Measurements from ENCODE around the gene GNL2.
A peak's percentile ranks its signal among the peaks of the same experiment; 100 is the strongest.

Gene GNL2

DNA sequence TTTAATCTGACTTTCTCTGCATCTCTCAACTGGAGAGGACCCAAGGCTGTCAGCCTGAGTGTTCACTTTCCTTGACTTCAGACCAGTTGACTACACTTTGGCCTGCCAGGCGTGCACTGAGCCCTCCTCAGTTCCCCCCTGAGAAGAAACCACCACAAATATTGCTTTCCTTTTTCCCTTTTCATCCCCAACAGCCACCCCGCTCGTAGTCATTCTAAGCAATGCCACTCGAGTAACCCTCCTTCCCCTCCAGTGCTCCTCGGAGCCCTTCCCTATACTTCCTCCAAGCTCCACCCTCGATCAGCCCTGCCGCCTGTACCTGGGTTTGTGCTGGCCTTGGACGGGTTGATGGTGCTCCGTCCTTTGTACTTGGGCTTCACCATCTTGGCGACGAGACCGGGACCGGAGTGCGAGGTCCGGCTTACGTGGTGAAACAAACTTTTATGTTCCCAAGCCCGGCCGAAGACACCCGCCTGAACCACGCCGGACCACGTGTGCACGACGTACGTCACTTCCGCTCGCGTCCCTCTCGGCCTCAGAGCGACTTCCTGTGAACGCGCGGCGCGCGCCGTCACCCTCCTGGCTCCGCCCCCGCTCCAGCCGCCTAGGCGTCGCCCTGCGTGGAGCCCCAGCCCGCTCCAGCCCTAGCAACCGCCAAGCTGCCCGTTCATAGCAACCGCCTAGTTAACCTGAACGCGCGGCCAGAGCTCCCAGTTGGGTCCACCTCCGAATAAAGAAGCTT is at the start of gene GNL2:
TSS of gene GNL2 (minus strand) at position 498 of the 742 bp plus-strand sequence. CDS start at position 383, 115 bp downstream.
- peak; percentile 97 for DNase-seq

DNA sequence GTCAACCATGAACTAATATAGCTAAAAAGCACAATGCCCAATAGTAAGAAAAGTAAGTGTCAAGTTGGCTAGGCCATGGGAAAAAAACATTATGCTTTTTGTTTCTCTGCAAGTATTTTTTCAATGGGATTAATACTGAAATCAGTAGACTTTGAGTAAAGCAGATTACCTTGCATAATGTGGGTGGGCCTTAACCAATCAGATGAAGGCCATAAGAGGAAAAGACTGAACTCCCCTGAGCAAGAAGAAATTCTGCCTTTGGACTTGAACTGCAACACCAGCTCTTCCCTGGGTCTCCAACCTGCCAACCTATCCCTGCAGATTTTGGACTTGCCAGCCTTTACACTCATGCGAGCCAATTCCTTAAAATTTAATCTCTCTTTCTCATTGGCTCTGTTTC is 45.3 kb upstream of the GNL2 start:
- DNase-seq = no peak

DNA sequence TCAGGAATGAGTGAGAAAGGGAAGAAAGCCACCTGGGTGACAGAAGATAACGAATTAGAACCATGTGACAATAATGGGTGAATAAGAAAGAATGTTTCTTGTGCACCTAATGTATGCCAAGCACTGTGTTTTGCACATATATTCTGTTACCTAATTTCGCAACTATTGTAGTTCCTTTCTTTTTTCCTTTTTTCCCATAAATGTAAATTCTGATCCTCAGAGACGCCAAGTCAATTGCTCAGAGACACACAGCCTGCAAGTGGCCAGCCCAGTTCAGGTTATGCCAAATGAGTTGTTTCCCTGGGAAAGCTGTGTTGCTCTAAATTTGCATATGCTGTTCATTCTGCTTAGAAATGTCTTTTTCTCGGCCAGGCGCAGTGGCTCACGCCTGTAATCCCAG is 40.7 kb upstream of the GNL2 start:
- DNase-seq = no peak

DNA sequence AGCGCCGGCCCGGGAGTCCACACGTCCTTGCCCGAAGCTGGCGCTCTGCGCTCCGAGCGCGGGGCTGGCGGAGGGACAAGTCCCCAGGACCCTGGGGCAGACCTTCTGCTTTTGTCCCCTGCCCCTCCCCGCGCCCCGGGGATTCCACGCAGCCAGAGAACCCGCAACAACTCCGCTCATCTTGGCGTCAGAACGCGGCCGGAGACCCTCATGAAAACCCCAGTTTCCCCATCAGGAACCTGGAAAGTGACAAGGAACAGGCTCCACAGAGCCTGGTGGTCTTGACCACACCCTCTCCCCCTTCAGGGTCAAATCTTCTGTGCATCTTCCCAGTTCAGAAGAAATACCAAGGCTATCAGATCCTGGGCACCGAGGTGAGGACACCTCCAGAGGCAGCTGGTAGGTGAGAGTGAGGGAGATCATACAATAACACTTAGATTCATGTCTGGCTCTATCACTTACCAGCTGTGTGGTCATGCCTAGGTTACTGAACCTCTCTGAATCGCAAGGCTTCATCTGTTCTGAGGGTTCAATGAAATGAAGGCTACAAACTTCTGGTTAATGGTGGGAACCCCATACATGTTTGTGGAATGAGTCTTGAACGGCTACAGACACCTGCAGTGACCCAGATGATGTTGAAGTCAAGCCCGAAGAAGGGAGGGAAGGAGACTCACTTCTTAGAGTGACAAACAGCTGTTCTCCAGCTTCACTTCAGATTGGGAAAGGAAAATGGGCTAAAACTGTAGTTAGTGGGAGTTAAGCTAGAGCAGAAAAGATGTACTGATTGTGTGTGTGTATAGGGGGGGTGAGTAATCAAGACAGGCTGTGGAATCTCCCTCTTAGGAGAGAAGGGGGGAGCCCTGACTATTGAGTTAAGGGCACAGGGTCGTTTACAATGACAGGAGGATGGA is 39.5 kb upstream of the GNL2 start:
- DNase-seq = no peak

DNA sequence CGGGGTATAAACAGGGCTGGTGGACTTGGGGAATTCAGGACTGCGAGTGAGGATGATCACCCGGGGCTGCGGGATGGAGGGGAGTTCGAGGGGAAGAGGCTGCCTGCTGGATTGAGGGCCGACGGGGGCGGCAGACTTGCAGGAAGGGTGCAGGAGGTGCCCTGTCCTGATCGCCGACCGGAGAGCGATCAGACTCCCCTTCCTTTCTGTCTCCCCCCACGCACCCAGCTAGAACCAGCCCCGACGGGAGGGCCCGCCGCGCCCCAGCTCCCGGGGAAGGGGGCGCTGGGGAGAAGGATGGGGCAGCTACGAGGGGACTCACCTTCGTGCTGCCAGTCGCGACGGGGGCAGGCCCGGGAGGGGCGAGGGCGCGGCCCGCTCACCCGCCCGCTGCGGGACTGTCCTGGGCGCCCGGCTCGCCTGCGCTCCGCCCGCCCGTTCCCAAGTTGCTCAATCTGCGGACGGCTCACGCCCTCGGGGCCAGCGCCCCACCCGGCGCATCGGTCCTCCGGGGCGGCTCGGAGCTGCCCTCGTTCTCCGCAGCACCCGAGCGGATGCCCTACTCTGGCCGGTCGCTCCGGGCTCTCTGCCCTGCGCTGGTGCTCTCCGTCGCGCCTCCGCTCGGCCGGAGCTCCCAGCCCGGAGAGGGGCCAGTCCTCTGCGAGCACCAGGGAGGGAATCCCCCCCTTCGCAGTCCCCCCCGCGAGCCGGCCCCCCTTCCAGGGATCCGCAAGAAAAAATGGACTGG is 38.7 kb upstream of the GNL2 start, which contains the start of gene RSPO1:
TSS of gene RSPO1 (minus strand) at position 649 of the 748 bp plus-strand sequence. CDS start 5,231 bp downstream, outside the sequence.
- no peak for DNase-seq

DNA sequence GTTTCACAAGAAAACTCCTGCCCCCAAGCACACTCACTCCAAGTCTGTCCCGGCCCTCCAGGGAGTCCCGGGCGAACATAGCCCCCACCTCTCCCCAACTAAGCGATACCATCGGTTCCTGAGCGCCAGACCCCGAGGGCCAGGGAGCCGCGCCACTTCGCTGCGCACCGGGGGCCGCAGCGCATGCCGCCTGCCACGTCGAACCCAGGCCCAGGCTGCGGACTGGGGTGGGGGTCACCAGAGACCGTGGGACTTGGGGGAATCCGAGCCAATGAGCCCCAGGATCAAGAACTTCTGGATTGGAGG is 38.2 kb upstream of the GNL2 start:
- no peak for DNase-seq

DNA sequence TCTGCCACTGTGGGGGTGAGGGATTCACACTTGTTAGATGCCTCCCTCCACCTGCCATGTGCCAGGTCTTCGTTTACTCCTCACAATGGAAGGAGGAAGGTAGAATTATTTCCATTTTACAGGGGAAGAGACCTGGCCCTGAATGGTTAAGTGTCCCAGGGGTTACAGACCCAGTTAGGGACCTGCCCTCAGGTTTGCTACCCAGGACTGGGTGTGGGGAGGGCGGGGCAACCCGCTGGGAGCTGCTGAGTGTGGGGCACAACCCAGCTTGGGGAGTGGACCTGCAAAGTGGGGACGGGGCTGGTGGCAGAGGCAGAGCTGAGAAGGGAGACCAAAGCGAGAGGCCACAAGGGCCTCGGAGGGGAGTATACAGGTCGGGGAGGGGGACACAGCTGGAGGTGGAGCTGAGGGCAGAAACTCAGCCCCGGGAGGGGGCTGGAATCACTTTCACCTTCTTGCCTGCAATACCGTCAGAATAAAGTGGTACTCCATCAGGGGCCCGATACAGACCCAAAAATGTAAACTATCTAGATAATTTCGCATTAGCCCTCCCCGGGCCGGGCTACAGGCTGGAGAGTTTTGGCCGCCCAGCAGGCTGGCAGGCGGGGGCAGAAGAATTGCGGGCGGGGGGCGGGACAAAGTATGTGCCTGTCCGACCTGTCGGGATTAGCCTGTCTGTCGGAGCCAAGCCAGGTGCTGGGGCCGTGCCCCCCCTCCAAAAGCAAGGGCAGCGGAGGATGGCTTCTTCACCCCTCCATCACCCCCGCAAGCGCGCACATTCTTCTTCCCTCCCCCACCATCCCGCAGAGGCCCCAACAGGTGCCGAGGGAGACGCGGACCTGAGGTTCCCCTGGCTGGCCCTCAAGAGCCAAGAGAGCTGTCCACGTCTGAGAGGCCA is 37.6 kb upstream of the GNL2 start:
- DNase-seq = no peak

DNA sequence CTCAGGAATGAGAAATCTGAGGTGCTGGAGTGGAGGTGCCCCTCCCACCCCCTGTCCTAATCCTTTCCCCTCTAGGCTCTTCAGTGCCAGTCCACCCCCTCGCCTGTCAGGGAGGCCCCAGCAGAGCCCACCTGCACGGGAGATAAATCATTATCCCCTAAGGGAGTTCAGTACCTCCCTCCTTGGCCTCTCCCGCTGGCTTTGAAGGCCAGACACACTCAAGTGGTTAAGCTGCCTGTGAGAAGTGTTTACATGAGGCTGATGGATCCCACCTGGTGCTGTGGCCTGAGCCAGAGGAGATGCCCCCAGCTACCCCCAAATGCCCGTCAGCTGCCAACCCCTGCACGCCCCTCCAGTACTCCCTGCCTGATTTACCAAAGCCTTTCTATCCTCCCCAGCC is 35.3 kb upstream of the GNL2 start:
- DNase-seq = no peak

DNA sequence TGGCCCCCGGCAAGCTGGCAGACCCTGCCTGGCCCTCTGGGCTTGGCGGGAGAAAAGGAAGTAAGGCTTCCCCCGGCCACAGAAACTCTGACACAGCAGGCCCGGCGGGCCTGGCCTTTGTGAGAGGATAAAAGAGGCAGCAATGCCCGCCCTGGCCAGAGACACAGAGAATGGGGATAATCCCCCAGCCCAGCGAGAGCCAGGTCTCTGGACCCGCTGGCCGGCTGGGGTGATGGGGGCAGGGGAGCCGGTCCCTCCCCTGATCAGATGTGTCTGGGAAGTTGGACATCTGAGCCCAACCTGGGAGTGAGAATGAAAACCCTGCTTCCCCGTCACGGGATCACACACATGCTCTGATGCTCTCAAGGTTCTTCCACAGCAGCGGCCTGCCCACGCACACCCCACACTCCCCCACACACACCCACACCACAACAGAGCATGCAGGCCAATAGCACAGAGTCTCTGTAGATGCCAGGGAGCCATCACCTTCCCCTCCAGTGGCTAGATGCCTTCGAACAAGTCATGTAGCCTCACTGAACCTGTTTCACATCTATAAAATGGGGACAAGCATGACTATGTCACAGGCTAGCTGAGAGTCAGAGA is 34.8 kb upstream of the GNL2 start:
- no peak for DNase-seq

DNA sequence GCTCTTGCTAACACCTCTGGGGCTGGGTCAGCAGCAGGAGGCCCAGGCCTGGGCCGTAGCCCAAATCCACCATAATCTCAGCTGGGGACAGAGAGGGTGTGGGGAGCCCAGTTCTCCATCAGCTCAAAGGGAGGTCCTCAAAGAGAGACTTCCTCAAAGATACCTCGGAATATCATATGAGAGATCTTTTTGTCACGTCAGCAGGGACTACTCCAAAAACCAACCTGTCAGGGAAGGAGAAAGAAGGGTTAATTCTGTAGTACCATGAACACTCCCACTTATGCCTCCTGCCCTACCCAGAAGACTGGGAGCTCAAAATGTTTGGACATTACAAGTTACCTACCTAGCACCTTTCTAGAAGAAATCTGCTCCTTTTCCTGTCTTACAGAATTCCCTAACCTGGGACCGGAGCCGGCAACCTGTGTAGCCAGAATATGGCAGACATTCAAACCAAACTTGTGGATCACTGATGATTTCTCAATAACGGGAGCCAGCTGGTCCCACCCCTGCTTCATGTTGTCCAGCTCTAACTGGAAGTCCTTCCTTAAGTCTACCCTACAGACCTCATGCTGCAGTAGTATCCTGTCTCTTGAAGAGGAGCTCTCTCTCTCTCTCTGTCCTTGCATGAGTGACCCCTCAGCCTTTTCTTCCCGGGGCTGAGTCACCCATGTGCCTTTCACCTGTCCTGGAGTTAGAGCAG is 34.1 kb upstream of the GNL2 start:
- no peak for DNase-seq

DNA sequence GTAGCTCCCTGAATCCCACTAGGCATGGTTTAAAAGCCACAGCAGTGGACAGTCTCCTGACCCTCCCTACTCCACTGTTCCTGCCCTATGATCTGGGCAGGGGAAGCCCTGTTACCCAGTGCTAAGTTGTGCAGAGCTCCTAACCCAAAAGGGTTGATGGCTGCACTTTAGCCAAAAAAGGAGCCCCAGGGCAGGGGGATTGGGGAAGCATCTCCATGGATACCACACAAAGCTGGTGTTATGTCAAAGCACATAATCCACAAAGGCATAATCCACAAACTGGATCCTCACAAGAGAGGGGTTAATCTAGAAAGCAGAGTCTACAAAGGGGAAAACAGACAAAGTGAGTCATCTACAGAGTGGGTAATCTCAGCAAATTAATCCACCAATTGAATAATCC is 33.3 kb upstream of the GNL2 start:
- no peak for DNase-seq

DNA sequence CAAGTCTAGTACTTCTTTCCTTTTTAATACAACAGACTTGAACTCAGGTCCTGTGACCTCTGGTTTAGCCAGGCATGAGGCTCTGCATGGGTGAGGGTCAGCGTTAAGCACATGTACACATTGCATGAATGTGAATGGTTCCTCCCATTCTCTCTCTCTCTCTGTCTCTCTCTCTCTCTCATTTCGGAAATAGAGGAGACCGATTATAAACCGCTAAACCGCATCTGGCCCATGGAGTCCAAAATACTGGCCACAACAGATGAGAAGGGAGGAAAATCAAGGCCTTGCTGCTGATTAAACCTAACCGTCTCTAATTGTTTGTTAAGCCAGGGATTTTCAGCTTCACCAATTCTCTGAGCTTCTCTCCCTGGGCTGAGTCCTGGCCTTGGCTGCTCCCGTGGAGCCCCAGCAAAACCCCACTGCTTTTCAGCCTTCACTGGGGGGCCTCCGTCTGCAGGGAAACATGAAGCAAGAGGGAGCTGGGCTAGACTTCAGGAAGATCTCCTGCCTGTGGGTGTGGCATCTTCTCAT is 32.4 kb upstream of the GNL2 start:
- DNase-seq = no peak

DNA sequence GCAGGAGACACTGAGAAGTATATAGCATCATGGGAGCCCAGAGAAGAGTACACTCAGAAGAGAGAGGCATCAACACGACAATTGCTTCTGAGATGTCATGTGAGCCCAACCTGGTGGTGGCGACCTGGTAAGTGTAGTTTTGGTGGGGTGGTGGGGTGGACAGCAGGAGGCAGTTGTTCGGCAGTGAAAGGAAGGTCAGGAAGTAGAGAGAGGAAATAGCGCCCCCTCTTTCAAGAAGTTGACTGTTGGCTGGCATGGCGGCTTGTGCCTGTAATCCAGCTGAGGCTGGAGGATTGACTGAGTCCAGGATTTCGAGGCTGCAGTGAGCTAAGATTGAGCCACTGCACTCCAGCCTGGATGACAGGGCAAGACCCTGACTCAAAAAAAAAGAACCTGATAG is 26.4 kb upstream of the GNL2 start:
- DNase-seq = no peak

DNA sequence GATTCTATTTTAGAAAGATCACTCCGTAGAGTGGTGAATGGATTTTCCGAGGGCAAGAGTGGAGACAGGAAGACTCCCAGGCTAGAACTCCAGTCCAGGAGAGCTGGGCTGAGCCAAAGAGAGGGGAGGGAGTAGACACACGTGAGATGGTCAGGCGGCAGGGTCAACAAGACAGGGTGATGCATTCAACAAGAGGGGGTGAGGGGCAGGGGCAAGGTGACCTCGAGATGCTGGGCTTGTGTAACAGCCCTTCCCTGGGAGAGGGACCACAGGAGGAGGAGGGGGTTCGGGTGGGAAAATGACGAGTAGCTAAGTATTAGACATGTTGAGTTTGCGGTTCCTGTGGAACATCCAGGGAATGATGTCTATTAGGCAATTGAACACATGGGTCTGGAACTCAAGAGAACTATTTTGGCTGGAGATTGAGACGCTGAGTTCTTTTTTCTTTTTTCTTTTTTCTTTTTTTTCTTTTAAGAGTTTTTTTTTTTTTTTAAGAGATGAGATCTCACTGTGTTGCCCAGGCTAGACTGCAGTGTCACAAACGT is 25.7 kb upstream of the GNL2 start:
- DNase-seq = no peak

DNA sequence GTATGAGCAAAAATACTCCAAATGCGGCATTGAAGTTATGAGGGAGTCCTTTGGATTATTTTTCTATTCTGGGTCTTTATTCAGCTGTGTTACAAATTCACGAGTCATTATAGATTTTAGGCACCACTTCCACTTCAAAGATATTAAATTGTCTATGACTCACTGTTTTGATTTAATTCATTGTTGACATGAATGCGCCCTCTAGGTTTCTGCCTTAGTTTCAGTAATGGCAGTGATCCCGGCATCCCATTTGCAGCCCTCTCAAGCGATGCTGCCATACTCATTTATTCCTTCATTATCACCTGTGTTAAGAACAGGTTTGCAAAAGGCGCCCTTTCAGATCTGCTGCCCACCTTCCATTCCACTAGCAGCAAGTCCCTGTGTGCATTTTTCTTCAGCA is 25.0 kb upstream of the GNL2 start:
- no peak for DNase-seq

DNA sequence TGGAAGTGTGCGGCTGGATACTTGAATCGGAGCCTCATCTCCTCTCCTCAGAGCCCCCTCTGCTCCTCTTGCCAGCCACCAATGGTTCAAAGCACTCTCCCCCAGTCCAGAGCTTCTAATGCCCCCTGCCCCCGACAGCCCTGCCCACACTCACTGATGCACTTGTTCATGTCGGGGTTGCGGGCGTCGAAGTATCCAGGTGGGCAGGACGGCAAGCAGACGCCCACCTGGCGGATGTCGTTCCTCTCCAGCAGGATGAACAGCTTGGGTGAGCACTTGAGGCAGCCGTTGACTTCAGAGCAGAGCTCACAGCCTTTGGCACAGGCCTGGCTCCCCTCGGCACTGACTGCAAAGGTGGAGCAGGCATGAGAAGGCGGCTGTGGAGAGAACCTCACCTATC is 20.6 kb upstream of the GNL2 start:
- no peak for DNase-seq

DNA sequence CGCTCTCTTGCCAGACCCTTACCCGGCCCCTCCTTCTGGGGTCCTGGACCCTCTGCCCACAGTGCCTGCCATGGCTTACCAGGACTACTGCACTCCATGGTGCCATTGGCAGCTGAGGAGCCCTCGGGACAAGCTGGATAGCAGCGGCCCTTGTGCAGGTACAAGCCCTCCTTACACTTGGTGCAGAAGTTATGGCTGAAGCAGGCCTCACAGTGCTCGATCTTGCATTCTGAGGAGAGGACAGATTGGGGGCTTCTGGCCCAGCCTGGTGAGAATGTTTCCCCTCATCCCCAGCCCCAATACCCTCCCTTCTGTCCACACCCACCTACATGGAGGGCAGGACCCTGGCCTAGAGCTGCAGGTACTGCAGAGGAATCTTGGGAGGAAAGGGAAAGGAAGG is 18.4 kb upstream of the GNL2 start:
- no peak for DNase-seq

DNA sequence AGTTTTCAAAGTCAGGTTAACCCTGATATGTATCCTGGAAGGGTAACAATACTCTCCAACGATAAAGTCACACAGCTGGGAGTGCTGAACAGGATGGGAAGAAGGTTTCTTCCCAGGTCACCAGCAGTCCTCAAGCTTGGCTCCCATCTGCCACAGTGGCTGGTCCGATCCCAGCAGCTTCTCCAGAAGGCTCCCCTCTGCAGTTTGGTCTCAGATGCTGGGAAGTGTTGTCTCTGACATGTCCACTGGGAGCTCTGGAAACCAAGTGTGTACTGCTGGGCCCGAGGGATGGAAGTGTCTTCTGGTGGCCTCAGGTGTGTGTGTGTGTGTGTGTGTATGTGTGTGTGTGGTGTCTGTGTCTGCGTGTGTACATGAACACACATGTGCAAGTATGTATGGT is 16.4 kb upstream of the GNL2 start:
- no peak for DNase-seq

DNA sequence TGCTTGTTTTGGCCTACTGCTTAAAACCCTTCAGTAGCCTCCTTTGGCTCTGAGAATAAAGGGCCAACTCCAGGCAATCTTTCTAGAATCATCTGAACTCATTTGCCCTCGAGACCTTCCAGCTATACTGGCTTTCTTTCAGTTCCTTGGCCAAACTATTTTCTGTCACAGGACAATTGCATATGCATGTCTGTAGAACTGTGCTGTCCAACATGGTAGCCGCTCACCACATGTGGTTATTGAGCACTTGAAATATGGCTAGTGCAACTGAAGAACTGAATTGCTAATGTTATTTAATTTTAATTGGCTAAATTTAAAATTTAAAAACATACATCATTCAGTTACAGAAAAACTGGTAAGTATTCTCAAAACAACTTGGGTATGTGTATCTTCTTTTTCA is 14.3 kb upstream of the GNL2 start:
- DNase-seq = no peak

DNA sequence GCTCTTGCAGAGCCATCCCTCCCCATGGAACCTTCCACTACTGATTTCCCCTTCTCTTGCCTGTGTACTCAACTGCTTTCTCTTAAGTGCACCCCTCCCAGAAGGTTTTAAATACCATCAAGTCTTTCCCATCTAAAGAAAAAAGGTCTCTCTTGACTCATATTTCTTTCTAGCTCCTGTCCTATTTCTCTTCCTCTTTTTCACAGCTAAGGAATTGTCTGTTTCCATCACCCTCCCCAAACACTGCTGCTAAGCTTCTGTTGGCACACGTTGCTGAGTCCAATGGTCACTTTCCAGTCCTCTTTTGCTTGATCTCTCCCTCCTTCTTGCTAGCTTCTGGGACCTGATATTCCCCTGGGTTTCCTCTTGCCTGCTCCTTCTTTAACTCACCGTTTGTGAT is 13.3 kb upstream of the GNL2 start:
- no peak for DNase-seq

All from CD4-positive, alpha-beta T cell treated with Interleukin-10 for 1 hour (primary cell).